ENCODE measurements around the gene TNNI3.
A peak's percentile ranks its signal among the peaks of the same experiment; 100 is the strongest.
"Not testable (repeated sequence)": the region's sequence is repeated elsewhere in the genome, so short reads cannot be mapped to it uniquely, and the experiment has no call there.

Gene TNNI3

GRCh38 chr19:55173186-55173713 lies 15.7 kb upstream of the TNNI3 start:
- DNase-seq (ENCODE audit: low read depth), result no peak

GRCh38 chr19:55172741-55173140 lies 15.2 kb upstream of the TNNI3 start:
- peak; percentile 80 for DNase-seq (ENCODE audit: low read depth)

GRCh38 chr19:55172318-55172717 lies 14.8 kb upstream of the TNNI3 start:
- DNase-seq (ENCODE audit: low read depth), result not testable (repeated sequence)

GRCh38 chr19:55171440-55171839 lies 13.9 kb upstream of the TNNI3 start:
- DNase-seq (ENCODE audit: low read depth), result no peak

- no peak for DNase-seq (ENCODE audit: low read depth)
These were observed 11.6 kb upstream of the TNNI3 start for GRCh38 chr19:55169136-55169535.

GRCh38 chr19:55166530-55167268 lies 9.2 kb upstream of the TNNI3 start, which contains the start of gene DNAAF3:
Gene DNAAF3 (minus strand): TSS chr19:55166613. CDS start chr19:55166413, 200 bp downstream.
- DNase-seq (ENCODE audit: low read depth), result peak; percentile 96

GRCh38 chr19:55165952-55166529 lies 8.5 kb upstream of the TNNI3 start:
- no peak for DNase-seq (ENCODE audit: low read depth)

- DNase-seq (ENCODE audit: low read depth), result no peak
These were observed 4.2 kb upstream of the TNNI3 start for GRCh38 chr19:55161571-55162322.

GRCh38 chr19:55160986-55161365 lies 3.4 kb upstream of the TNNI3 start:
- DNase-seq (ENCODE audit: low read depth), result no peak

GRCh38 chr19:55160128-55160985 lies 2.8 kb upstream of the TNNI3 start:
- peak; percentile 85 for DNase-seq (ENCODE audit: low read depth)

GRCh38 chr19:55158848-55159749 lies 1.6 kb upstream of the TNNI3 start:
- no peak for DNase-seq (ENCODE audit: low read depth)

- DNase-seq (ENCODE audit: low read depth), result no peak
These were observed 891 bp upstream of the TNNI3 start for GRCh38 chr19:55158423-55158822.

- no peak for DNase-seq (ENCODE audit: low read depth)
These were observed 1.1 kb downstream of the TNNI3 start for GRCh38 chr19:55156202-55157063.

- DNase-seq (ENCODE audit: low read depth), result not testable (repeated sequence)
These were observed 1.7 kb downstream of the TNNI3 start for GRCh38 chr19:55155784-55156183.

- no peak for DNase-seq (ENCODE audit: low read depth)
These were observed 3.8 kb downstream of the TNNI3 start for GRCh38 chr19:55153652-55154264.

- no peak for DNase-seq (ENCODE audit: low read depth)
These were observed 5.5 kb downstream of the TNNI3 start for GRCh38 chr19:55152017-55152416.

GRCh38 chr19:55149078-55150003 lies 8.2 kb downstream of the TNNI3 start, which contains the start of gene TNNT1:
Gene TNNT1 (minus strand): TSS chr19:55149206. CDS start chr19:55147157, 2,049 bp downstream.
- no peak for DNase-seq (ENCODE audit: low read depth)

Data from HS-27A (cell line).